Breast epithelium (tissue), 3 donors: ENCODE data around the gene PRRT1B.

Source experiments
- POLR2A ChIP-seq: fragments of 450-650 bp; IDR thresholded peaks from one replicate; pipeline ENCODE4 v1.6.1; 2016; ENCODE audit warnings: antibody characterized with exemption, mild to moderate bottlenecking, moderate library complexity
- POLR2AphosphoS5 ChIP-seq, 3 donors: sonication (generic); formaldehyde crosslinking; IDR thresholded peaks; one replicate each; pipeline ENCODE4 v1.6.1; 2017; ENCODE audit warnings: antibody characterized with exemption in 3 of 3
- TF ChIP-seq, protein P1 (sequence below), 3 donors: fragments of 450-650 bp; IDR thresholded peaks; one replicate each; pipeline ENCODE4 v1.5.1; 2016 to 2017; ENCODE audit warnings: antibody characterized with exemption in 3 of 3, mild to moderate bottlenecking in 3 of 3, moderate library complexity in 3 of 3

DNA sequence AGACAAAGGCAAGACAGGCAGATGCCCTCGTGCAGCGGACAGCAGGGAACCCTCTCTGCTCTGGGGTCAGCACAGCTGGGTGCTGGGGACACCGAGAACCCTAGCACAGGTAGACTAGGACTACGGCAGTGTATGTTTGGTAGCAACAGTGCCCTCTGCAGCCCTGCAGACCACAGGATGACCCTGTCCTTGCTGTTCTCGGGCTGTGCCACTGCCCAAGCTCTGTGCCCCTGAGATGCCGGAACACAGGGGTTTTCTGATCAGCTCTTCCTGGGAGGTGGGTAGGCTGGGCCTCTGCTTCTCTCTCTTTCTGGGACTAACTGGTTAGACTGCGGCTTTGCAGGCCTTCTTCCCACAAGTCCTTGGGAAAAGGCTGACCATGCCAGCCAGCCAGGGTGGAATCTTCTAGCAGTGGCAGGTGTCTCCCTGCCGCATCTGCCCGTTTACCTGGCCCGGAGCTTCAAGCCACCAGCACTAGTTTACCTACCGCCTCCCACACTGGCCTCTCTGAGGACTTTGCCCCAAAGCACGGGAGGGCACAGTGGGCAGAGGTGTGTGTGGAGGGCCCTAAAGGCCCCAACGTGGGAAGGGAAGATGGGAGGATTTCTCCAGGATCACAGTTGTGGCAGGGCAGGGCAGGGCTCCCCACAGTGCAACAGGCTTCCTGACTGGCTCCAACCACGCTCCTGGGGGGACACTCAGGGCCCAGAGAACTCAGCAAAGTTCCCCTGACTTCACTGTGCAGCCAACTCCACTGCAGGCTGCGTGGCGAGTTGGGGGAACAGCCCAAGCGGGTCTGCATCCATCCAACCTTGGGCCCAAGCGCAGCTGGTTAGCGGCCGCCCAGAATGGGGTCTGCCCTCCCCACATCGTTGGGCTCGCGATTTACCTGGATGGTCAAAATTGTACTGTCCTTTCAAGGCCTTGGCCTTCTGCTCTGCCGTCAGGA, 15.5 kb upstream of the PRRT1B start:
- TF ChIP-seq, protein P1, sequence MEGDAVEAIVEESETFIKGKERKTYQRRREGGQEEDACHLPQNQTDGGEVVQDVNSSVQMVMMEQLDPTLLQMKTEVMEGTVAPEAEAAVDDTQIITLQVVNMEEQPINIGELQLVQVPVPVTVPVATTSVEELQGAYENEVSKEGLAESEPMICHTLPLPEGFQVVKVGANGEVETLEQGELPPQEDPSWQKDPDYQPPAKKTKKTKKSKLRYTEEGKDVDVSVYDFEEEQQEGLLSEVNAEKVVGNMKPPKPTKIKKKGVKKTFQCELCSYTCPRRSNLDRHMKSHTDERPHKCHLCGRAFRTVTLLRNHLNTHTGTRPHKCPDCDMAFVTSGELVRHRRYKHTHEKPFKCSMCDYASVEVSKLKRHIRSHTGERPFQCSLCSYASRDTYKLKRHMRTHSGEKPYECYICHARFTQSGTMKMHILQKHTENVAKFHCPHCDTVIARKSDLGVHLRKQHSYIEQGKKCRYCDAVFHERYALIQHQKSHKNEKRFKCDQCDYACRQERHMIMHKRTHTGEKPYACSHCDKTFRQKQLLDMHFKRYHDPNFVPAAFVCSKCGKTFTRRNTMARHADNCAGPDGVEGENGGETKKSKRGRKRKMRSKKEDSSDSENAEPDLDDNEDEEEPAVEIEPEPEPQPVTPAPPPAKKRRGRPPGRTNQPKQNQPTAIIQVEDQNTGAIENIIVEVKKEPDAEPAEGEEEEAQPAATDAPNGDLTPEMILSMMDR (IDR thresholded peaks at IDR 0.05): no peak
- TF ChIP-seq POLR2A (no peak), POLR2AphosphoS5 (IDR thresholded peaks at IDR 0.05) (no peak)
